ENCODE data around the gene CD2AP.

- TF ChIP-seq CTCF (IDR thresholded peaks at IDR 0.05; ENCODE audit: insufficient read depth, low read depth, low read length) (no peak), EZH2 (IDR thresholded peaks at IDR 0.05; ENCODE audit: insufficient read depth, low read length) (no peak)
Observed at GRCh38 chr6:47496935-47497579, 19.5 kb downstream of the CD2AP start.
